ENCODE results near the gene SLC6A6.
"Not testable (repeated sequence)": the region's sequence is repeated elsewhere in the genome, so short reads cannot be mapped to it uniquely, and the experiment has no call there.

SLC6A6 gene

GRCh38 chr3:14511623-14512280 lies 109.3 kb downstream of the SLC6A6 start:
- DNase-seq, result no peak

- no peak for DNase-seq
These were observed 110.0 kb downstream of the SLC6A6 start for GRCh38 chr3:14512281-14512941.

- no peak for DNase-seq
These were observed 110.5 kb downstream of the SLC6A6 start for GRCh38 chr3:14512942-14513327.

- no peak for DNase-seq
These were observed 111.3 kb downstream of the SLC6A6 start for GRCh38 chr3:14513566-14514322.

- no peak for DNase-seq
These were observed 111.9 kb downstream of the SLC6A6 start for GRCh38 chr3:14514323-14514720.

GRCh38 chr3:14515526-14515925 lies 113.1 kb downstream of the SLC6A6 start:
- not testable (repeated sequence) for DNase-seq

- DNase-seq, result no peak
These were observed 114.4 kb downstream of the SLC6A6 start for GRCh38 chr3:14516738-14517345.

GRCh38 chr3:14517601-14518431 lies 115.4 kb downstream of the SLC6A6 start:
- DNase-seq, result no peak

GRCh38 chr3:14518432-14518802 lies 116.0 kb downstream of the SLC6A6 start:
- no peak for DNase-seq

- no peak for DNase-seq
These were observed 116.5 kb downstream of the SLC6A6 start for GRCh38 chr3:14518893-14519292.

- DNase-seq, result no peak
These were observed 117.0 kb downstream of the SLC6A6 start for GRCh38 chr3:14519406-14519805.

- no peak for DNase-seq
These were observed 117.7 kb downstream of the SLC6A6 start for GRCh38 chr3:14520149-14520548.

- no peak for DNase-seq
These were observed 118.6 kb downstream of the SLC6A6 start for GRCh38 chr3:14520967-14521366.

GRCh38 chr3:14521611-14522010 lies 119.2 kb downstream of the SLC6A6 start:
- DNase-seq, result no peak

- DNase-seq, result no peak
These were observed 119.8 kb downstream of the SLC6A6 start for GRCh38 chr3:14522129-14522691.

- no peak for DNase-seq
These were observed 120.4 kb downstream of the SLC6A6 start for GRCh38 chr3:14522768-14523167.

GRCh38 chr3:14523792-14524191 lies 121.4 kb downstream of the SLC6A6 start:
- DNase-seq, result no peak

GRCh38 chr3:14524311-14524711 lies 121.9 kb downstream of the SLC6A6 start:
- DNase-seq, result no peak

- no peak for DNase-seq
These were observed 122.7 kb downstream of the SLC6A6 start for GRCh38 chr3:14524920-14525660.

GRCh38 chr3:14525685-14526631 lies 123.6 kb downstream of the SLC6A6 start:
- DNase-seq, result no peak
